GM19397 (cell line): ENCODE data around the gene FOXO6.
A peak's percentile ranks its signal among the peaks of the same experiment; 100 is the strongest.

ENCODE experiments used
- ATAC-seq: cut with Tn5 transposase; IDR thresholded peaks from one replicate; pipeline ENCODE4 v1.9.1; 2021; ENCODE audit warnings: mild to moderate bottlenecking, moderate library complexity; ENCODE audit not compliant: unreplicated experiment

The FOXO6 gene

GRCh38 chr1:41349361-41350054 lies 11.7 kb upstream of the FOXO6 start:
- ATAC-seq = no peak

- ATAC-seq = no peak
Observed at GRCh38 chr1:41350055-41350378, 11.2 kb upstream of the FOXO6 start.

GRCh38 chr1:41351262-41352151 lies 9.7 kb upstream of the FOXO6 start:
- no peak for ATAC-seq

- ATAC-seq = no peak
Observed at GRCh38 chr1:41353744-41354143, 7.5 kb upstream of the FOXO6 start.

- ATAC-seq = no peak
Observed at GRCh38 chr1:41354956-41355355, 6.3 kb upstream of the FOXO6 start.

- no peak for ATAC-seq
Observed at GRCh38 chr1:41355356-41355755, 5.9 kb upstream of the FOXO6 start.

GRCh38 chr1:41355761-41356160 lies 5.5 kb upstream of the FOXO6 start:
- ATAC-seq = no peak

GRCh38 chr1:41356752-41357151 lies 4.5 kb upstream of the FOXO6 start:
- no peak for ATAC-seq

GRCh38 chr1:41357451-41358101 lies 3.7 kb upstream of the FOXO6 start:
- ATAC-seq = no peak

GRCh38 chr1:41358131-41359021 lies 2.9 kb upstream of the FOXO6 start:
- no peak for ATAC-seq

GRCh38 chr1:41359211-41360073 lies 1.8 kb upstream of the FOXO6 start:
- no peak for ATAC-seq

- ATAC-seq = no peak
Observed at GRCh38 chr1:41360074-41360785, 1.0 kb upstream of the FOXO6 start.

- peak; percentile 34 for ATAC-seq
Observed at GRCh38 chr1:41361495-41362356, 492 bp downstream of the FOXO6 start.

- ATAC-seq = no peak
Observed at GRCh38 chr1:41362357-41362721, 1.1 kb downstream of the FOXO6 start.

- ATAC-seq = no peak
Observed at GRCh38 chr1:41362749-41363590, 1.7 kb downstream of the FOXO6 start.

- ATAC-seq = no peak
Observed at GRCh38 chr1:41363591-41364320, 2.5 kb downstream of the FOXO6 start.
